Hematopoietic multipotent progenitor cell treated with erythropoietin and hydrocortisone succinate and interleukin-3 and kit ligand, for 4 days (in vitro differentiated cells): ENCODE measurements around the gene ANKRD50.
A peak's percentile ranks its signal among the peaks of the same experiment; 100 is the strongest.

ENCODE experiments used
- DNase-seq: peaks from one replicate; pipeline ENCODE4 v3.0.0-alpha.2; 2015

ANKRD50 gene

DNA sequence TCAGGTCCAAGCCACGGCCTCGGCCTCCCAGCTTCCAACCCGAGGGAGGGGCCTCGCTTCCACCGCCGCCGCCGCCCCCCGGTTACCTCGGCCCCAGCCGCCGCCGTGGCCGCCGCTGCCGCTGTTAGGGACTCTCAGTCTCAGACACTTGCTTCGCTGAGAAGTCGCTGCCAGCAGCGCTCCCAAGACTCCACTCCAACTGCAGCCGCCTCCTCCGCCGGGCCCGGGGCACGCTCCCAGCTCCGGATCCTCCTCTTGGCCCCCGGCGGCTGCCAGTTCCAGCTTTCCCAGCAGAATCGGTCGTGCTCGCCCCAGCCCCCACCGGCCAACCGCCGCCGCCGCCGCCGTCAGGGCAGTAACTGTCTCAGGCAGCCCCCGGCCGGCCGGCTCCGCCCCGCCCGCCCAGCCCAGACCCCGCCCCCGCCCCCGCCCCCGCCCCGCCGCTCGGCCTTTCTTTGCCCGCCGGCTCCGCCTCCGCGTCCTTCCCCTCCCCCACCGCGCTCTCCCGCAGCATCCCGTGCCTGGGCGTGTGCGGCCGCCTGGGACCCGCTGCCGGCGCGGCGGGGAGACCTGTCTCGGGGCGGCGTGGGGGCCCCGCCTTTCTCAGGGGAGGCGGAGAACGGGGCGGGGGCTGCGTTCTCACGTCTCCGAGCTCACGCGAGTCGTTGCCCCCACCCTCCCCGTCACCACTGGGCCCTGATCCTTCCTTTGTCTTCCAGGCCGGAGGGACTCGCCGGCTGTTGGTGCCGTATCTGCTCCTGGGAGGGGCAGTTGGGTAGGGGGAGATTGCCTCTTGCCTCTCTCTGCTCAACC, at the start of gene ANKRD50:
ANKRD50 (minus strand) TSS at position 361 of the 813 bp plus-strand sequence. CDS start 2,221 bp downstream, outside the sequence.
- DNase-seq, result peak; percentile 97

GRCh38 chr4:124757126-124757525, 44.6 kb upstream of the ANKRD50 start:
- DNase-seq, result no peak

DNA sequence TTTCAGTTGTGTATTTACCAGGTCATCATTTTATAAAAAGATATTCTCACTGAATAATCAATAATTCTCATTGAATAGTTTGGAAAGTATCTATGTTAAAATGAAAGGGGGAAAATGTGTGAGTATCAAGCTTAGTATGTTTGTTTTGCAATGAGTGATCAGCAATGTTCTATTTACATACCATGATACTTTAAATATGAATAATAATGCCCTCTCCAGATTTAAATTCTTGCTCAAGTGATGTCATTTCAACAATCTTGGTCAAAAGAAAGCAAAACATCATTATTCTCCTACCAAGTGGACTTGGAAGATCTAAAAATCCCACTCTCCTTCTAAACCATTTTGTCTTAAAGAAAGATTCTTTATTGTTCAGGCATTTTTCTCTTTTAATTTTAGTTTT, 42.1 kb upstream of the ANKRD50 start:
- DNase-seq, result no peak

DNA sequence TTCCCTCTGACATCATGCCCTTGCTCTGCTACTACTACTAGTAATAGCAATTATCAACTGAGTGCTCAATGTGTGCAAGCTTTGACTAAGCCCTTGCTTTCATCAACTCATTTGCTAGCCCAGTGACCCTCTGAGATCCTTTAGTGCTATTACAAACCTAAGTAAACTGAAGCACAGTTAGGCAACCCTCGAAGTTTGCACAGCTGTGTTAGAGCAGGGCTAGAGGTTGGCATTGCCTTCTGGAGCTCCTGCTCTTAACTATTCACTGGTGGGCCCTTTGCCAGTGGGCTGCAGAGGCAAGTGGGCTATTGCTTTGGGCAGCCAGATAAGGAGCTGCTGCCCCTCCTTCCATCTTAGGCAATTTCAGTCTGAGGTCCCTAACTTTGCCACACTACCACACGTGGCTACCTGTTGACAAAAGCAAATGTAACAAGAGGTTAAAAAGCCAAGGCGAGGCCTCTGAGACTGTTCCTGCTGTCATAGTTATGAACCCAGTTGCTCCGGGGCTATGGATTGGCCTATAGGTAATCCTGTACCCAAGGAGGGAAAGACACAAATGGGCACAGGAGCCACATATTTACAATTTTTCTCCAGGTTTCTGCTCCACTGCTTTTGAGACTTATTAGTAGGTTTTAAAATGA, 41.5 kb upstream of the ANKRD50 start:
- DNase-seq, result no peak

DNA sequence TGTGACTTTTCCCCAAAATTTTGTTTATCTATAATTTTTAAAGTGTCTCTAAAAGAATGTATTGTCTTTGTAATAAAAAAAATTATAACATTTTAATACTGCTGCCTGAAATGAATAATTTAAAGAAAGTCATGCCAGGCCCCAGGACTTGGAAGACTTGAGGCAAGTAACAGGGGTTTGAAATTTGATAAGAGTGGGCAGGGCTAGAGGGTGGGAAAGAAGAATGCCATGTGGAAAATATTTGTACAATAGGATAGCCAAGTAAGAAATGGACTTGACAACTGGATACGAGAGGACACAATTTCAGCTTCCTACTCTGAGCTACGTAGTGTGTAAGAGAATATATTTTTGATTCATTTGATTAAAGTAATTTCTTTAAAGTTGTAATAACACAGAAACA, 36.9 kb upstream of the ANKRD50 start:
- DNase-seq, result no peak

DNA sequence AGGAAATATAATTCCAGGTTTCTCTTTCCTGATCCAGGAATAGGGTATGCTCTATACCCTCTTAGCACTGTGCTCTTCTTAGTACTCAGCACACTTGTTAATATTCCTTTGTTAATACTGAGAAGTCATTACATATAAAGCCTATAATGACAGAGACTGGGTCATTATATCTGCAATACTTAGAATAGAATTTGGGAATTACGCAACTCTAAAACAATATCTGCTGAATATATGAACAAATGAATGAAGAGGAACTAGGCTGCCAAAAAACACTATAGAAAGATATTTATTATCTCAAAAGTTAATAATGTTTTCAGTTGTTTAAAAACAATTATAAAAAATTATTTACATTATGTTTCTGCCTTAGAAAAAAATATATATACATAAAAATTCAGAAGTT, 36.4 kb upstream of the ANKRD50 start:
- no peak for DNase-seq

- no peak for DNase-seq
Observed at GRCh38 chr4:124745985-124746801, 33.7 kb upstream of the ANKRD50 start.

- no peak for DNase-seq
Observed at GRCh38 chr4:124743711-124744110, 31.2 kb upstream of the ANKRD50 start.

DNA sequence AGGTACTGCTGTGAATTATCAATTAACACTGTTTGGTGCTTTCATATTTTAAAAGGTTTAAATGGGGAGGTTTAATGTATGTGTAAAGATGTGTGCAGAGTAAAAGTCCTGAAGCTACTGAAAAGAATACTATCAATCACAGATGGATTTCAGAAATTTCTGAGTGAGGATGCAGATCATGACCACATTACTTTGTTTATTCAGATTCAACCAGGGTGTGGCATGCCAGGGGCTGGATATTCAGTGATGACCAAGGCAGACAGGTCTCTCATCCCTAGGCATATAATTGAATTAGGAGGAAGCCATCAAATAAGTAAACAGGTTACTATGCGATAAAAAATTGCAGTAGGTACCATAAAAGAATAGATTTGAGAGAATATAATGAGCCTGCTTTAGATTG, 28.0 kb upstream of the ANKRD50 start:
- DNase-seq, result no peak

DNA sequence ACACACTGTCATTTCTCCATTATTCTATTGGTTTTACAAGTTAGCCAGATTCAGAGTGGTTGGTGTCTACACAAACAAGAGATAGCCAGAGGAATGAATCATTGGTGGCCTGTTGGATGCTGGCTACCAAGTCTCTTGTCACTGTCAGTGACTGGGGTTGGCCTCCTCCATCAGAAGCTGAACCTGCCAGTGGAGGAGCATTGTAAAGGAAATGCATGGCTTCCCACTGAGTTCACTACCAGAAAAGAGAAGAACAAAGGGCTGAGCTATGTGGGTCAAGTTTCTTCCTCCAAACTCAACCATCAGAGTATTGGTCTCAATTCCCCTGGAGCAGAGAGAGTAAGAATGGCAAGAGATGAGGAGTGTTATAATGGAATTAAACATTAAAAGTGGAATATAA, 26.5 kb upstream of the ANKRD50 start:
- no peak for DNase-seq

DNA sequence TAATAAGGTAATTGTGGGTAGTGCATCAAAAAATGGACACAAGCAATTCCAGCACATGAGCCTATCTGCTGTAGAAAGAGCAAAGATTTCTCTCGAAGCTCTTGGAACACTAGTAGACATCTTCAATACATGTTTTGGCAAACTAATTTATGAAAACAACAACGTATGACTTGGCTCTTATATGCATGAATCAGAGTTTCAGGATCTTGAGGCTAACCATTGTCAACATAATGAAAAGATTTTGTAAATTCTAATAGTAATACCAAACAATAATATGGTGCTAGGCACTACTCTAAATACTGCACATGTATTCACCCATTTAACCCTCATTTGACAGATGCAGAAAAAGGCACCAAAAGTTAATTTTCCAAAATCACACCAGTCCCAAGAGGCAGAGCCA, 25.1 kb upstream of the ANKRD50 start:
- DNase-seq, result no peak

DNA sequence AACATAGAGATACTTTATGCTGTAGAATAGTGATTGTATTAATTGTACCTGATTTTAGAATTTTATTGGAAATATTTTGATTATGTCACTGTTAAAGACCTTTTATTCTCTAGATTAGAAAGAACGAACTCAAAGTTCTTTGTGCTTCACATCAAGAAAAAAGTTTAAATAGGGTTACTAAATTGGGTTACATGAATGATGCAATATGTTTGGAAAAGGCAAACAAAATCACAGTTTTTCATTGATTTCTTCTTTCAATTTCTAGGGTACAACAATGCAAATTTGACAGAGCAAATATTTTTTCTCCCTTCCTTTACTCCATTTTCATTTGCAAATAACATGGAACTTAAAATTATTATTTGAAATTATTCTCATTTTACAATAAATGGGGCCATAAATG, 24.0 kb upstream of the ANKRD50 start:
- no peak for DNase-seq

- DNase-seq, result no peak
Observed at GRCh38 chr4:124727331-124727890, 14.9 kb upstream of the ANKRD50 start.

DNA sequence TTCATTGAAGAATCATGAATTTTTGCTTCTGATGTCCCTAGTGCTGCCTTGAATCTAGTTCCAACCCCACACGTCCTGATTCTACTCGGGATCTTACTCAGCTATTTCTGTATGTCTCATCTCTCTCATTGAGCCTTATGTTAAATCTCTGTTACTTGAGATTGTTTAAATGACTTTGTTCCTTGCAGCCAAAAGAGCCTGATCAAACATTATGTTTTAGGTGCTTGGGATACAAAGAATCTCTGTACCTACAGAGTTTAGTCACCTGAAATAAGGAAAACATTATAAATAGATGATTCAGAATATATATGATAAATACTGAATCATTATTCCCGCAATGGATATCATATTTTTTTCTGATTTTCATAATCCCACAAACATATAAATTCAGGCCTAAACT, 13.7 kb upstream of the ANKRD50 start:
- no peak for DNase-seq

DNA sequence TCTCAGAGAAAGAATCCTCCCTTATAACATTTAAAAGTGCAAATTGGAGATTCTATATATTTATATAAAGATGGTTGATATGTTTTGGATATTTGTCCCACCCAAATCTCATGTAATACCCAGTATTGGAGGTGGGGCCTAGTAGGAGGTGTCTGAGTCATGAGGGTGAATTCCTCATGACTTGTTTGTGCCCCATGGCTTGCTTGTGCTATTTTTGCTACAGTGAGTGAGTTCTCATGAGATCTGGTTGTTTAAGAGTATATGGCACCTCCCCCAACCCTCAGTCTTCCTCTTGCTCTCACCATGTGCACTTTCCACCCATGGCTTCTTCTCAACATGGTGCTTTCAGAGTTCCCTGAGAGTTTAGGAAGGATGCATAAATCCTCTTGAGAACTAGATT, 9.5 kb upstream of the ANKRD50 start:
- no peak for DNase-seq

DNA sequence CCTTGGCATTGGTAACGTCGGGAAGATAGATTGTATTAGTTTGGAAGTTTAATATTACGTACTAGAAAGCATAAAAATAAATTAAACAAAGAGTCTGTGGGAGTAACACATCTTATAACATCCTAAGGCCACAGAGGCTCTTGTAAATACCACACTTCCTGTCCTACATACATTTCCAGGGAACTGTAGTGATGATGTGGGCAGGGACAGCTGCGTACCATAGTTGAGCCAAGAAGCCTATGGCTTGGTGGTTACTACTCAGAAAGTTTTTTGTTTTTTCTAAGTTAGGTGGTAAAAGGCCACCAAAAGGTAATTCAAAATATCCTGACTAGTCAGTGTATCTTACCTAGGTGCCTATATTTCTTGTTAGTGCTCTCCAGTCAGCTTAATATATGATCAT, 4.6 kb upstream of the ANKRD50 start:
- no peak for DNase-seq

DNA sequence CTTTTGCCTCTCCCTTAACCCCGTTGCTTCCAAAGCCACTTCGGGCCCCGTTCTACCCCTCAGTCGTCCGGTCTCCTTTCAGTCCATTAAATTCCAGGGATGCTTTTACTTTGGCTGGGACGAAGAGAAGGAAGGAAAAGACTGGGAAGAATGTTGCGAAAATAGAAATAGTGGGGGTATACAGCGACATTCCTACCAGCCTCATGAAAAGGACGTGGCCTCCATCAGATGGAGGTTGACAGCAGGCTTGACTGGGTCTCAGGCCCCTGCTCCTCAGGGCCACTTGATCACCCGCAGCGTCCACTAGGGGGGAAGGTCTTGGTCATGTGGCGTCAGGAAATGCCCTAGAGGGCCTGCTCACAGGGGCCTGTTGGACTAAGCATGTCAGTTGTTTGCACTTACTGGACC, 657 bp upstream of the ANKRD50 start:
- DNase-seq, result peak; percentile 91

GRCh38 chr4:124711471-124712371, 811 bp downstream of the ANKRD50 start:
- DNase-seq, result peak; percentile 90

- peak; percentile 57 for DNase-seq
Observed at GRCh38 chr4:124710911-124711310, 1.6 kb downstream of the ANKRD50 start.

GRCh38 chr4:124710015-124710741, 2.4 kb downstream of the ANKRD50 start:
- peak; percentile 28 for DNase-seq

DNA sequence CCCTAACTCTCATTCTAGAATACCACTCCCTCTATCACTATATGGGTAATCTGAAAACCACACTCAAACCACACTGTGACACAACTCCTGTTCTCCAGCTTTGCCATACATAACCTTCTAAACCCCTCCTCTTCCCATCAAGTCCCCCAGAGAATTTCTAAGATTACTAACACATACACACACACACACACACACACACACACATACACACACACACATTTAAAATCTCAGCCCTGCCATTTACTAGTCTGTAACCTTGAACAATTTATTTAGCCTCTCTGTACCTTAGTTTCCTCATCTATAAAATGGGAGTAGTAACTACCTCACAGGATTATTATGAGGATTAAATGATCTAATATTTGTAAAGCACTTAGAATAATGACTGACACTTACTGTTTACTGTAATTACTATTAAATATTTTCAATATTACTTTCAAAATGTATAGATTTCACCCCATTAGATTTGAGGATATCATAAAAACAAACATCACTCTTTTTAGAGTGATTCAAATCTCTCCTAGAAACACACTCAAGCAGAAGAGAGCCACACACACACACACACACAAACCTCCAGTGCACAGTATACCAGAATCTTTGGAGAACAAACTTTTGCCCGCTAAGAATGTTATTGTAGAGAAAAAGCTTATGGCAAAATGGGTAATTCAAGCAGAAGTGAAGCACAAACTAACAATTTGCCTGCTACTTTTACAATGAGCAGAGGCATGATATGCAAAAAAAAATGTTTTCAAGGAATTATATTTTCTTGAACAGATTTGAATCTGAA, 3.8 kb downstream of the ANKRD50 start:
- DNase-seq, result peak; percentile 61
